GM18505 (cell line): Measurements from ENCODE around the gene DCDC2C.
"Not testable (repeated sequence)": the region's sequence is repeated elsewhere in the genome, so short reads cannot be mapped to it uniquely, and the experiment has no call there.

Experiments used
- ATAC-seq: cut with Tn5 transposase; IDR thresholded peaks from one replicate; pipeline ENCODE4 v1.9.1; 2021; ENCODE audit not compliant: unreplicated experiment
- POLR2A ChIP-seq: IDR thresholded peaks from 4 replicates; pipeline ENCODE4 v1.6.1; 2011; ENCODE audit warnings: borderline replicate concordance; ENCODE audit not compliant: insufficient read depth, insufficient read length; ENCODE audit errors: extremely low read depth

The DCDC2C gene

GRCh38 chr2:3789256-3789655, 85.9 kb downstream of the DCDC2C start:
- no peak for TF ChIP-seq POLR2A
- no peak for ATAC-seq

GRCh38 chr2:3793249-3793648, 89.9 kb downstream of the DCDC2C start:
- no peak for TF ChIP-seq POLR2A
- no peak for ATAC-seq

GRCh38 chr2:3801506-3801905, 98.1 kb downstream of the DCDC2C start:
- TF ChIP-seq POLR2A: no peak
- ATAC-seq: no peak

- no peak for TF ChIP-seq POLR2A
- no peak for ATAC-seq
Observed at GRCh38 chr2:3805201-3805939, 102.0 kb downstream of the DCDC2C start.

- no peak for TF ChIP-seq POLR2A
- ATAC-seq: no peak
Observed at GRCh38 chr2:3806168-3806567, 102.8 kb downstream of the DCDC2C start.

- no peak for ATAC-seq
- no peak for TF ChIP-seq POLR2A
Observed at GRCh38 chr2:3806730-3807129, 103.4 kb downstream of the DCDC2C start.

- TF ChIP-seq POLR2A: no peak
- no peak for ATAC-seq
Observed at GRCh38 chr2:3807853-3808252, 104.5 kb downstream of the DCDC2C start.

GRCh38 chr2:3814706-3815245, 111.4 kb downstream of the DCDC2C start:
- TF ChIP-seq POLR2A: no peak
- ATAC-seq: no peak

GRCh38 chr2:3817144-3817543, 113.8 kb downstream of the DCDC2C start:
- ATAC-seq: not testable (repeated sequence)

- ATAC-seq: no peak
- no peak for TF ChIP-seq POLR2A
Observed at GRCh38 chr2:3823748-3824147, 120.4 kb downstream of the DCDC2C start.

- ATAC-seq: no peak
- TF ChIP-seq POLR2A: no peak
Observed at GRCh38 chr2:3827673-3828575, 124.5 kb downstream of the DCDC2C start.

- TF ChIP-seq POLR2A: no peak
- ATAC-seq: no peak
Observed at GRCh38 chr2:3830796-3831195, 127.4 kb downstream of the DCDC2C start.

- ATAC-seq: no peak
- no peak for TF ChIP-seq POLR2A
Observed at GRCh38 chr2:3837086-3837485, 133.7 kb downstream of the DCDC2C start.

GRCh38 chr2:3838348-3838747, 135.0 kb downstream of the DCDC2C start:
- ATAC-seq: no peak

More at GRCh38 chr2:3838348-3838747, 135.0 kb downstream of the DCDC2C start:
- TF ChIP-seq POLR2A: no peak
